Astrocyte (in vitro differentiated cells and primary cell): ENCODE results near the gene HLA-DMB. TPM values are rescaled to one million over a fixed set of nuclear protein-coding genes. Genes with fewer than 3 reads are reported as not detected.

Experiments
- DNase-seq: peaks from one replicate; pipeline ENCODE4 v3.0.0-alpha.2; 2010; ENCODE audit warnings: low read depth
- FAIRE-seq: peaks from 2 replicates; lab custom pipeline; 2011; peaks lifted over from hg19 to GRCh38; lab: Jason Lieb, UNC
- H2AFZ ChIP-seq: 2 replicates; pipeline ENCODE4 v1.6.0; 2012; ENCODE audit warnings: low read depth, low read length, inconsistent platforms
- H3K27ac ChIP-seq: 2 replicates; pipeline ENCODE4 v1.5.1; 2011; ENCODE audit warnings: low read depth, low read length, inconsistent platforms
- H3K27me3 ChIP-seq: 2 replicates; pipeline ENCODE4 v1.6.0; 2011; ENCODE audit warnings: low read length, inconsistent platforms; ENCODE audit not compliant: insufficient read depth
- H3K36me3 ChIP-seq: 2 replicates; pipeline ENCODE4 v1.5.1; 2011; ENCODE audit warnings: low read length, inconsistent platforms; ENCODE audit not compliant: insufficient read depth
- H3K4me1 ChIP-seq: 2 replicates; pipeline ENCODE4 v1.5.1; 2011; ENCODE audit warnings: low read length, inconsistent platforms; ENCODE audit not compliant: insufficient read depth
- H3K4me2 ChIP-seq: 2 replicates; pipeline ENCODE4 v1.6.0; 2012; ENCODE audit warnings: low read length, inconsistent platforms
- H3K4me3 ChIP-seq: 2 replicates; pipeline ENCODE4 v1.5.1; 2011; ENCODE audit warnings: low read depth, mild to moderate bottlenecking, low read length, inconsistent platforms; ENCODE audit not compliant: insufficient read depth
- H3K79me2 ChIP-seq: 2 replicates; pipeline ENCODE4 v1.6.0; 2012; ENCODE audit warnings: mild to moderate bottlenecking, low read length, inconsistent platforms; ENCODE audit not compliant: insufficient read depth
- H3K9ac ChIP-seq: 2 replicates; pipeline ENCODE4 v1.6.0; 2012; ENCODE audit warnings: mild to moderate bottlenecking, low read length, inconsistent platforms
- H3K9me3 ChIP-seq: 2 replicates; pipeline ENCODE4 v1.5.1; 2012; ENCODE audit warnings: low read depth, mild to moderate bottlenecking, low read length, inconsistent platforms; ENCODE audit not compliant: insufficient read depth
- H4K20me1 ChIP-seq: 2 replicates; pipeline ENCODE4 v1.6.0; 2012; ENCODE audit warnings: low read length, inconsistent platforms; ENCODE audit not compliant: insufficient read depth
- H3K27ac Mint-ChIP-seq: one replicate; pipeline ENCODE4 v1.8.0; 2021; ENCODE audit warnings: mild to moderate bottlenecking, mixed read lengths; ENCODE audit not compliant: unreplicated experiment
- H3K27me3 Mint-ChIP-seq: one replicate; pipeline ENCODE4 v1.8.0; 2021; ENCODE audit warnings: low read depth, mixed read lengths; ENCODE audit not compliant: unreplicated experiment
- H3K36me3 Mint-ChIP-seq: one replicate; pipeline ENCODE4 v1.8.0; 2021; ENCODE audit warnings: low read depth, mixed read lengths; ENCODE audit not compliant: unreplicated experiment
- H3K4me1 Mint-ChIP-seq: one replicate; pipeline ENCODE4 v1.8.0; 2021; ENCODE audit warnings: low read depth, mixed read lengths; ENCODE audit not compliant: unreplicated experiment
- H3K4me3 Mint-ChIP-seq: one replicate; pipeline ENCODE4 v1.8.0; 2021; ENCODE audit warnings: mild to moderate bottlenecking, moderate library complexity, mixed read lengths; ENCODE audit not compliant: unreplicated experiment
- H3K9me3 Mint-ChIP-seq: one replicate; pipeline ENCODE4 v1.8.0; 2021; ENCODE audit warnings: mild to moderate bottlenecking, mixed read lengths; ENCODE audit not compliant: unreplicated experiment
- CTCF ChIP-seq: IDR thresholded peaks from 2 replicates; pipeline ENCODE4 v1.5.1; 2011; ENCODE audit warnings: low read depth, mild to moderate bottlenecking, inconsistent platforms, low read length, moderate library complexity; ENCODE audit not compliant: insufficient read depth
- EZH2 ChIP-seq: IDR thresholded peaks from 2 replicates; pipeline ENCODE4 v1.6.1; 2012; ENCODE audit warnings: mild to moderate bottlenecking, low read length, inconsistent platforms; ENCODE audit not compliant: insufficient read depth
- total RNA-seq: library from RNA; stranded (reverse); gene quantifications from 2 replicates; pipeline ENCODE4 v1.2.1, GENCODE V29; 2021

Gene HLA-DMB
- total RNA-seq, 1 donor from 2014 or later: 0.11 TPM

DNA sequence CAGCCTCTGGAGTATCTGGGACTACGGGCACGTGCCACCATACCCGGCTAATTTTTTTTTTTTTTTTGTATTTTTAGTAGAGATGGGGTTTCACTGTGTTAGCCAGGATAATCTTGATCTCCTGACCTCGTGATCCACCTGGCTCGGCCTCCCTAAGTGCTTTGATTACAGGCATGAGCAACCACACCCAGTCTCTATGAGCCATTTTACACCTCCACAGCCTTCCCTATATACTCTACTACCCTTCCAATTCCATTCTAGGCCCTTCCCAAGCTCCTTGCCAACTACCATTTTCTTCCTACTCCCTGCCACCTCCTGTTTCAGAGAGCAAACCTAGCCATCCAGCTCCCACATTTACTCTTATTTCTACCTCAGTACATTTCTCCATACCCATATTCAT lies 19.7 kb upstream of the HLA-DMB start:
- no peaks in the 10 kb centered on the region for H3K27me3 ChIP-seq
- H3K36me3 ChIP-seq: no peaks in the 10 kb centered on the region
- H3K27ac ChIP-seq: no peak overlapping the region
- H3K9me3 ChIP-seq: no peaks in the 10 kb centered on the region
- H4K20me1 ChIP-seq: no peaks in the 10 kb centered on the region
- no peak for FAIRE-seq
- H3K4me1 ChIP-seq: no peaks in the 10 kb centered on the region
- Mint-ChIP-seq H3K4me3 (no peak overlapping the region), H3K27me3 (no peaks in the 10 kb centered on the region), H3K36me3 (peaks cover 5% of the 10 kb centered on the region), H3K4me1 (peaks cover 7% of the 10 kb centered on the region), H3K27ac (no peak overlapping the region), H3K9me3 (no peaks in the 10 kb centered on the region)
- no peak overlapping the region for H3K4me2 ChIP-seq
- no peak for DNase-seq
- H3K9ac ChIP-seq: no peak overlapping the region
- no peak overlapping the region for H2AFZ ChIP-seq
- H3K79me2 ChIP-seq: no peaks in the 10 kb centered on the region
- TF ChIP-seq EZH2 (no peak), CTCF (no peak)
- no peak overlapping the region for H3K4me3 ChIP-seq

DNA sequence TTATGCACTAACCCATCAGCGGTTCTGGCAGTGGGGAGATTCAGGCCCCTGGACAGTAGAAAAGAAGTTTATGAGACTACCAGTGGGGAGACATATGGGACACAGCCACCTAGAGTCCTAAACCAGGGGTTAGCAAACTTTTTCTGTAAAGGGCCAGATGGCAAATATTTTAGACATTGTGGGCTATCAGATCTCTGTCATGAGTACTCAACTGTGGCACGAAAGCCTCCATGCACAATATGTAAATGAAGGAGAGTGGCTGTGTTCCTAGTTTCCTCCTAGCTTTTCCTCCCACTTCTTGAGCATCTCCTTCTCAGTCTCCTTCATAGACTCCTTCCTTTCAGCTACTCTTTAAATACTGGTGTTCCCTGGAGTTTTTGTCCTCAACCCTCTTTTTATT lies 15.3 kb upstream of the HLA-DMB start:
- no peak overlapping the region for H3K27ac ChIP-seq
- peaks cover 3% of the 10 kb centered on the region for H3K27me3 ChIP-seq
- H3K4me1 ChIP-seq: no peaks in the 10 kb centered on the region
- no peak overlapping the region for H3K4me3 ChIP-seq
- no peaks in the 10 kb centered on the region for H3K9me3 ChIP-seq
- Mint-ChIP-seq H3K4me1 (no peaks in the 10 kb centered on the region), H3K27ac (no peak overlapping the region), H3K9me3 (no peaks in the 10 kb centered on the region), H3K27me3 (no peaks in the 10 kb centered on the region), H3K4me3 (no peak overlapping the region), H3K36me3 (peaks cover 5% of the 10 kb centered on the region)
- no peak overlapping the region for H3K4me2 ChIP-seq
- H3K9ac ChIP-seq: no peak overlapping the region
- H2AFZ ChIP-seq: no peak overlapping the region
- TF ChIP-seq CTCF: no peak
- no peaks in the 10 kb centered on the region for H3K36me3 ChIP-seq
- FAIRE-seq (no peak), DNase-seq (no peak)
- H3K79me2 ChIP-seq: no peaks in the 10 kb centered on the region
- no peaks in the 10 kb centered on the region for H4K20me1 ChIP-seq

- Histone ChIP-seq H3K9ac (no peak overlapping the region), H3K9me3 (no peaks in the 10 kb centered on the region), H4K20me1 (no peaks in the 10 kb centered on the region), H3K79me2 (no peaks in the 10 kb centered on the region), H2AFZ (no peak overlapping the region), H3K4me2 (no peak overlapping the region), H3K27me3 (peaks cover 3% of the 10 kb centered on the region), H3K4me1 (no peaks in the 10 kb centered on the region), H3K36me3 (no peaks in the 10 kb centered on the region), H3K4me3 (no peak overlapping the region), H3K27ac (no peak overlapping the region)
- H3K9me3 Mint-ChIP-seq: no peaks in the 10 kb centered on the region
- H3K27ac Mint-ChIP-seq: no peak overlapping the region
- FAIRE-seq: no peak
- H3K4me1 Mint-ChIP-seq: no peaks in the 10 kb centered on the region
- no peak for DNase-seq
- H3K4me3 Mint-ChIP-seq: no peak overlapping the region
- no peak for TF ChIP-seq CTCF
- no peak for TF ChIP-seq EZH2
- H3K27me3 Mint-ChIP-seq: no peaks in the 10 kb centered on the region
- H3K36me3 Mint-ChIP-seq: peaks cover 5% of the 10 kb centered on the region
These were observed 14.4 kb upstream of the HLA-DMB start for GRCh38 chr6:32954986-32955802.
